GM19372 (cell line): Measurements from ENCODE around the gene ILK.

Source experiments
- ATAC-seq: cut with Tn5 transposase; IDR thresholded peaks from one replicate; pipeline ENCODE4 v1.9.1; 2021; ENCODE audit warnings: mild to moderate bottlenecking, low read depth, moderate library complexity; ENCODE audit not compliant: unreplicated experiment

ILK gene

GRCh38 chr11:6633422-6634408, 30.1 kb downstream of the ILK start:
- ATAC-seq: no peak

- ATAC-seq: no peak
These were observed 31.0 kb downstream of the ILK start for GRCh38 chr11:6634534-6634933.

- no peak for ATAC-seq
These were observed 31.7 kb downstream of the ILK start for GRCh38 chr11:6635082-6635932.

- ATAC-seq: no peak
These were observed 32.9 kb downstream of the ILK start for GRCh38 chr11:6636480-6636879.

- ATAC-seq: no peak
These were observed 34.3 kb downstream of the ILK start for GRCh38 chr11:6637871-6638270.

DNA sequence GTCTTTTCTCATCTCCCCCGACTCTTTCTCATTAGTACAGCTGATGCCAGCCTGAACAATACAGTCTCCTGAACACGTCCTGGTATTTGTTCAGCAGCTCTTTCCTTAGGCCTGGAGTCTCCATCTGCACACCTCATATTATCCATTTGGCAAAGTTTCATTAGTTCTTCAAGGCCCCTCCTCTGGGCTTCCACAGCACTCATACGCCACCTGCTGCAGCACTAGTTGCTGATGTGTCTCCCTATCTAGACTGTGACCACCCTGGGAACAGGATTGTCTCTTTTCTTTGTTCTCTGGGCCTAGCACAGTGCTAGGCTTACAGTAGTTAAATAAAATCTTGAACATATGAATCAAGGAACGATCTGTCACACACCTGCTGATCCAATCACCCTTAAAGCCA, 34.9 kb downstream of the ILK start:
- no peak for ATAC-seq

DNA sequence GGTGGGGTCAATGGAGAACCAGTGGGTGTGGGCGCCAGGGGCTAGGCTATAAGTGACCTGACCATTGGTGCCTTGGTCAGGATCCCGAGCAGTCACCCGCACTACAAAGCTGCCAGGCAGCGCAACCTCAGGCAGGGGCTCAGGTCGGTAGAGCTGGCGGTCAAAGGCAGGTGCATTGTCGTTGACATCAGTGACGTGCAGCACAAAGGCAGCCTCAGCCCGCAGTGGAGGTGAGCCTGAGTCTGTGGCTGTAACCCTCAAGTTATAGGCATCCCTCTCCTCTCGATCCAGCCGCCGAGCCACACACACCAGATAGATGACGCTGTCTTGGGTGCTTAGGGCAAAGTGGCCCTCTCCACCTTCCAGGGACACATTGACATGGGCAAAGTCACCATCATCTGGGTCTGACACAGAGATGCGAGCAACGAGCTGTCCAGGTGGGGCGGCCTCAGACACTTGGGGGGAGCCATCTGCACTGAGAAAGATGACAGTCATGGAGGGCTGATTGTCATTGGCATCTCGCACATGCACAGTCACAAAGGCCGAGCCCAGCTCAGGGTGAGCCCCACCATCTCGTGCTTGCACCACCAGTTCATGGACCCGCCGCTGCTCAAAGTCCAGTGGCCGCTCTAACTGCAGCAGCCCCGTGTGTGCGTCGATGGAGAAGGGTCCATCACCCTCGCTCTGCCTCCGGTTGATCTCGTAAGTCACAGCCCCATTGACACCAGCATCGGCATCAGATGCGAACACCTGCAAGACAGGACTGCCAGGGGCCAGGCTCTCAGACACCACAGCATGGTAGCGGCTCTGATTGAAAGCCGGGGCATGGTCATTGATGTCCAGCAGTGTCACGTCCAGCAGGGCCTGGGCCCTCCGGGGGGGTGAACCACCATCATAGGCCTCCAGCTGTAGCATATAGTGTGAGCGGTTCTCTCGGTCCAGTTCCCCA, 36.7 kb downstream of the ILK start:
- ATAC-seq: no peak

DNA sequence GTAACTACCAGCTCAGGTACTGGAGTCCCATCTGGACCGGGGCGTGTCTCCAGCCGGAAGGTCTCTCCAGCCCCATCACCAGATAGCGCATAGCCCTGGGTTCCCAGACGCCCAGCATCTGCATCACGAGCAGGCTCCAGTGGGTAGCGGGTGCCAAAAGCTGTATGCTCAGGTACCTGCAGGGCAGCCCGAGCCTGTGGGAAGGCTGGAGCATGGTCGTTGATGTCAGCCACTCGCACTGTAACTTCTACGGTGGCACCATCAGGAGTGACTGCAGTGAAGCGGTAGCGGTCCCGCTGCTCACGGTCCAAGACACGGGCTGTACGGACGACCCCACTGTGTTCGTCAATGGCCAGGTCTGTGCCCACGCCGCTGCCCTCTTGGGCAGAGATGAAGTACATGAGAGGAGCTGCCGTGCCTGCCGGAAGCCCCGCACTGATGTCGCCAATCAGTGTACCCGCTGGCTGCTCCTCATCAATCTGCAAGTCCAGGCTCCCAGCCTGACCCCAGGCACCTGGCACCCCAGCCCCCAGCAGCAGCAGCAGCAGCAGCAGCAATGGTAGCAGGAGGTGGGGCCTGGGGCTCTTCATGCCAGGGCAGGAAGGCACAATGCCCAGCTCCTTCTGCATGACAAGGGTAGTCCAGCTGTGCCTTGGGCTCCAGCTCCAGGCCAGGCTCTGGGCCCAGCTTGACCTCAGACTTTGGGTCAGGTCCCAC, 37.6 kb downstream of the ILK start:
- no peak for ATAC-seq

DNA sequence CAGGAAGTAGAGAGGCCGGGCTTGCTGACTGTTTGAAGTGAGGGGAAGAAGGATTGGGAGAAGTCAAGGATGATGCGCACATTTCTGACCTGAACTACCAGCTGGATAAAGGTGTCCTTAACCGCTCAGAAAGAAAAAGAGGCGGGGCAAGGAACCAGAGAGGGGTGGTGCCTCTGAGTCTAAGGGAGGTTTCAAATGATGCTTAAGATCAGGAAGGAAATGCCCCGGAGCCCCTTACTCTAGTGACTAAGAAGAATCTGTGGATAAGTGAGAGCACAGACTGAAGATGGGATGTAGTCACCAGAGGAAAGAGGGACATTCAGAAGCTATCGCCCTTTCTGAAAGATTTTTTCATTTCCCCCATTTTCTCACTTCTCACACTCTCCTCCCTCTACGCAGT, 39.4 kb downstream of the ILK start:
- ATAC-seq: no peak

DNA sequence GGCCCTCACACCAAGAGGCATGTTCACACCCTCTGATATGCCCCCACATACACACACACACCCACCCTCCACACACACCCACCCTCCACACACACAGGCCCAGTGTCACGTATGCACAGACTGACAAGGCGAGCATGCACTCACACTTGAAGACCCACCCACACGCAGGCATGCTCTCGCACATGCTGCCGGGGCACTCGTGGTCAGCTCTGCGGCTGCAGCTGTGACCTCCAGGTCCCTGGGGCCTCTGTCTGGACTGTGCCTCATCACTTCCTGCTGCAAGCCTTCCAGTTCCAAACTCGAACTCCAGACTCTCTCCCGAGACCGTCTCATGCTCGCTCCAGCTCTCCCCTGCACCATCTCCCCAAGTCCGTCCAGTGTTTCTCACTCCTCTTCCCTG, 42.5 kb downstream of the ILK start:
- no peak for ATAC-seq

DNA sequence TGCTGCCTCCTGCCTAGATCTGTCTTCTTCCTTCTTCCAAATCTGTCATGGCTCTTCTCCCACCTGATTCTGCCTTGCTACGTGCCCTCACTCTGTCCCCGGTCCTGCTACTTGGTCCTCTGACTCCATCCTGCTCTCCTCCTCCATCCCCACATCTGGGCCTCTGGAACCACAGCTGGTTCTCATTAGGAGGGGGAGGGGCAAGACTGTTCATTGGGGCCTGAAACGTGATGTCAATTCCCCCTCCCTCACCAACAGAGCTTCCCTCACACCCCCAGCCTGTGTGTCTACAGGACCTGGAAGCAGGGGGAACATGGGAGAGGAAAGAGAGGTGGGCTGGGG, 43.0 kb downstream of the ILK start:
- ATAC-seq: no peak

DNA sequence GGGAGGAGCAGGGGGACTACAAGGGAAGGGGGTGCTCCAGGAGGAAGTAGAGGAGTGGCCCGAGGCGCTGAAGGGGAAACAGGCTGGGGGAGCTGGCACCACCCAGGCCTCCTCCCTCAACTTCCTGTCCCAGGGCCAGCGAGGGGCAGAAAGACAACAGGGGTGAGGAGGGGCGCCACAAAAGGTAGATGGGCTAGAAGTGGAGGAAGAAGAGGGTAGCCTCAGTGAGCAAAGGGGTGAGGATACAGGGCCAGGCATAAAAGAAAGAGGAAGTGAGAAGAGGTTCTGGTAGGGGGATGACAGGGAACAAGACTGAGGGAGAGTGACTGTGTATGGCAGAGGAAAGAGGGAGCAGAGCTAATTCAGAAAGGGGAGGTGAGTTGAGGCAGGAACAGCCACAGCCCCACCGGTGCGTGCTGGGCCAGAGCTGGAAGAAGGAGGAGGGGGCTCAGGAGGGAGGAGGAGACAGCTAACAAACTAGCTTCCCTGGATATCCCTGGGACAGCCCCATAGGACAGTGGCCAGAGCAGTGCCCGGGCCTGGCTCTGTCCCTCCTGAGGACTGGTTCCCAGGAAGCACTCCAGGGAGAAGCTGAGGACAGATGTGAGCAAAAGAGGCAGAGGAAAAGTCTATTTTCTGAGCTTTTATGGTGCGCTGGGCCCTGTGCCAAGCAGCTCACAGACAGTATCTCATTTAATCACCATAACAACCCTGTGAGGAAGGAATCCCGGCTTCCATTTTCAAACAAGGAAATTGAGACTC, 43.5 kb downstream of the ILK start:
- peak; percentile 88 for ATAC-seq

GRCh38 chr11:6647836-6648235, 44.3 kb downstream of the ILK start:
- no peak for ATAC-seq

- ATAC-seq: no peak
These were observed 44.9 kb downstream of the ILK start for GRCh38 chr11:6648501-6648900.

DNA sequence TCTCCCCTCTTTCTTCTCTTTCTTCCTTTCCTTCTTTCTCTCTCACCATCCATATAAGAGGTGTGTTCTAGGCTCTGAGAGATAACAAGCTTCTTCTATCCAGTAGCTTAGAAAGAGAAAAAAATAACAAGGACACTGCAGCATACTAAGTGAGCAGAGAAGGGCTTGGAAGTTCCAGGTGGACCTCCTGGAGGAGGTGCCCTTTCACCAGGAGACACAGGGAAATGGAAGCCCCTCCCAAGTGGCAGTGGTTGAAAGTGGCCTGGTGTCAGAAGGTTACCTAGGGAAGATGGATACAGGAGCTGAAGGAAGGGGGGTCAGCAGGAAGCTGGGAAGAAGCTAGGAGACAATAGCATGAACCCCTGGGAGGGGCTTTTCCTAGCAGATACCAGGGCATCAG, 46.5 kb downstream of the ILK start:
- ATAC-seq: no peak

DNA sequence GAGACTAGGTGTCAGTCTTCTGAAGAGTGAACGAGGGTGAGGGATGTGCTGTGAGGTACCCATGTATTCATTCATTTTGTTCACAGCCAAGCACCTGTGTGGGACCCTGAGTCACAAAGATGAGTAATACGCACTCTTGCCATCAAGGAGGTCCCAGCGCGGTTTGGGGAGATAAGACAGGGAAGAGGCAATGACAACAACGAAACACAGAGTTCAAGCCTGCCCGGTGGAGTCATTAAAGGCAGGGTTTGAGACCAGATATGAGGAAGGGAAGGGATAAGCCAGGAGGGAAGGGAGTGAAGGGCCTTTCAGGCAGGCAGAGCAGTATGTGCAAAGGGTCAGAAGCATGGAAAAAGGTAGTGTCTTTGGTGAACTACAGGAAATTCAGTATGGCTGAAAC, 47.4 kb downstream of the ILK start:
- no peak for ATAC-seq

GRCh38 chr11:6652182-6652581, 48.6 kb downstream of the ILK start:
- ATAC-seq: no peak

GRCh38 chr11:6653097-6653496, 49.5 kb downstream of the ILK start:
- no peak for ATAC-seq

- ATAC-seq: no peak
These were observed 50.1 kb downstream of the ILK start for GRCh38 chr11:6653656-6654055.
